Loucy (cell line): ENCODE measurements around the gene CRYGD.

Experiments
- CTCF ChIP-seq: fragments of 200-600 bp; sonication (generic); conservative IDR thresholded peaks from 2 replicates; pipeline ENCODE4 v1.5.1; 2014; ENCODE audit warnings: mild to moderate bottlenecking, antibody characterized with exemption, low read length
- EZH2phosphoT487 ChIP-seq: fragments of 200-600 bp; IDR thresholded peaks from 2 replicates; pipeline ENCODE4 v1.6.1; 2018; ENCODE audit warnings: antibody characterized with exemption, mild to moderate bottlenecking, moderate library complexity, borderline replicate concordance

- TF ChIP-seq CTCF = no peak
- no peak for TF ChIP-seq EZH2phosphoT487
These were observed 25.8 kb upstream of the CRYGD start for GRCh38 chr2:208150094-208150493.
